Ovary (tissue), 9 donors: ENCODE results near the gene HYAL3. TPM values are rescaled to one million over a fixed set of nuclear protein-coding genes. Genes with fewer than 3 reads are reported as not detected.
A peak's percentile ranks its signal among the peaks of the same experiment; 100 is the strongest.

Source experiments
- DNase-seq, 5 donors: peaks; one replicate each; pipeline ENCODE4 v3.0.0-alpha.2; 2019 to 2020
- H3K27ac ChIP-seq, 2 donors: fragments of 200-600 bp; one replicate each; pipeline versions ENCODE4 v1.5.1 to v1.8.0; 2019 to 2022
- H3K27me3 ChIP-seq: fragments of 200-600 bp; one replicate; pipeline ENCODE4 v1.8.0; 2022
- H3K36me3 ChIP-seq: fragments of 200-600 bp; sonication (generic); one replicate; pipeline ENCODE4 v1.5.1; 2019
- H3K4me1 ChIP-seq: one replicate; pipeline ENCODE4 v1.8.1; 2013; ENCODE audit warnings: mild to moderate bottlenecking, moderate library complexity; ENCODE audit not compliant: insufficient read depth
- H3K4me3 ChIP-seq: fragments of 200-600 bp; sonication (generic); one replicate; pipeline ENCODE4 v1.5.1; 2017
- H3K9me3 ChIP-seq, 2 donors: fragments of 200-600 bp in 1 of 2; sonication (generic) in 1 of 2; one replicate each; pipeline versions ENCODE4 v1.5.1 to v1.8.1; 2013 to 2019; ENCODE audit warnings: mild to moderate bottlenecking in 1 of 2, moderate library complexity in 1 of 2
- CTCF ChIP-seq, 3 donors: fragments of 450-650 bp in 2 of 3; fragments of 200-600 bp in 1 of 3; IDR thresholded peaks; one replicate each; pipeline versions ENCODE4 v1.5.1 to v1.8.0; 2016 to 2022; ENCODE audit warnings: antibody characterized with exemption in 3 of 3, mild to moderate bottlenecking in 1 of 3
- EP300 ChIP-seq: sonication (generic); formaldehyde crosslinking; IDR thresholded peaks from one replicate; pipeline ENCODE4 v1.6.1; 2017; ENCODE audit warnings: antibody characterized with exemption
- POLR2A ChIP-seq: fragments of 450-650 bp; IDR thresholded peaks from one replicate; pipeline ENCODE4 v1.6.1; 2017; ENCODE audit warnings: antibody characterized with exemption, mild to moderate bottlenecking, moderate library complexity
- WGBS, 3 donors: extraction: QIAGEN DNeasy Blood & Tissue Kit in 1 of 3; methylation state at CpG; one replicate each; pipeline versions ENCODE4 v1.1.5 to v1.1.7; 2013 to 2017; 5-methylcytosine and 5-hydroxymethylcytosine counted together
- intact Hi-C, 4 donors: fragments of 100-400 bp; cut with DNase I; formaldehyde crosslinking; loops; one replicate each; pipeline versions ENCODE4 v1.11.0 to v1.15.1; 2022 to 2023
- polyA plus RNA-seq, 2 donors: library from polyadenylated mRNA; stranded (reverse); fragments of 200-250 nt in 1 of 2; fragments of 350-450 nt in 1 of 2; fragmentation: Illumina TruSeq in 1 of 2; extraction: RNeasy Lipid Tissue Mini Kit (QIAGEN cat#74804) in 1 of 2; gene quantifications; one replicate each; pipeline ENCODE4 v1.2.3, GENCODE V29; 2013 to 2014
- total RNA-seq, 7 donors: library from RNA; depleted of rRNA in 2 of 7; stranded (reverse); fragments of >200 nt in 2 of 7; fragmentation: NEBNext Ultra II Directional in 3 of 7; extraction: Animal tissue kit (Norgen Biotek cat#: 25700) in 3 of 7; gene quantifications; one replicate each; pipeline versions ENCODE4 v1.1.0 to v1.2.4, GENCODE V29; 2016 to 2023
- donor health status: DM: no; HTN: no; CAD: no; lungs with moderate emphysema.
- donor health status: DM: no; HTN: no; CAD: no.
- donor health status: Bipolar disorder and iron deficiency.
- donor health status: DM: yes; HTN: yes; CAD: no.
- donor health status: DM: no; HTN: no; CAD: no.
- donor health status: DM: yes; HTN: yes; CAD: no.

HYAL3 gene
- total and polyA plus RNA-seq, 9 donors = 0.58 to 4.3 (median 1.9) TPM

GRCh38 chr3:50302095-50303012 lies 3.1 kb upstream of the HYAL3 start:
- H3K9me3 ChIP-seq = no peaks in the 10 kb centered on the region
- TF ChIP-seq POLR2A (no peak), CTCF (IDR thresholded peaks at IDR 0.05) (no peak), EP300 (no peak)
- H3K4me1 ChIP-seq = peaks cover 13% of the 10 kb centered on the region
- H3K27ac ChIP-seq = peak overlapping the region; percentile 45 to 60
- no peaks in the 10 kb centered on the region for H3K36me3 ChIP-seq
- WGBS, 3 donors = 85 to 88% (median 87%) methylated on average over 32 of the region's 32 CpGs
- no peaks in the 10 kb centered on the region for H3K27me3 ChIP-seq
- DNase-seq = peak in 2 of 5 donors; percentile 47 to 49
- no peak overlapping the region for H3K4me3 ChIP-seq
- intact Hi-C loops = loop anchor here in 1 of 4 donors (2.0 kb wide), 1 partner anchor 18 kb away; no protein-coding TSS in a partner anchor

GRCh38 chr3:50300681-50301254 lies 1.6 kb upstream of the HYAL3 start:
- intact Hi-C loops = no loop called here
- H3K27ac ChIP-seq = peak overlapping the region; percentile 9 to 68
- no peak overlapping the region for H3K4me3 ChIP-seq
- no peak for TF ChIP-seq EP300
- TF ChIP-seq CTCF (IDR thresholded peaks at IDR 0.05) = no peak
- no peak for TF ChIP-seq POLR2A
- no peaks in the 10 kb centered on the region for H3K36me3 ChIP-seq
- H3K9me3 ChIP-seq = no peaks in the 10 kb centered on the region
- DNase-seq = no peak
- H3K4me1 ChIP-seq = peaks cover 13% of the 10 kb centered on the region
- WGBS, 3 donors = 89 to 94% (median 89%) methylated on average over 6 of the region's 6 CpGs
- no peaks in the 10 kb centered on the region for H3K27me3 ChIP-seq

- peak in 2 of 5 donors; percentile 56 to 62 for DNase-seq
- Histone ChIP-seq H3K4me3 (peak overlapping the region; percentile 37), H3K4me1 (peaks cover 13% of the 10 kb centered on the region), H3K27ac (peak overlapping the region; percentile 9 to 68), H3K9me3 (no peaks in the 10 kb centered on the region), H3K36me3 (no peaks in the 10 kb centered on the region), H3K27me3 (no peaks in the 10 kb centered on the region)
- no peak for TF ChIP-seq EP300
- no peak for TF ChIP-seq CTCF (IDR thresholded peaks at IDR 0.05)
- no peak for TF ChIP-seq POLR2A
- intact Hi-C loops = no loop called here
- WGBS, 3 donors = 49 to 53% (median 52%) methylated on average over 12 of the region's 12 CpGs
These were observed 900 bp upstream of the HYAL3 start for GRCh38 chr3:50299929-50300680.

- no peak for DNase-seq
- no peaks in the 10 kb centered on the region for H3K27me3 ChIP-seq
- H3K4me3 ChIP-seq = peak overlapping the region; percentile 37
- WGBS, 3 donors = 0 to 2% (median 1%) methylated on average over 12 of the region's 12 CpGs
- no peaks in the 10 kb centered on the region for H3K36me3 ChIP-seq
- peak overlapping the region; percentile 9 to 68 for H3K27ac ChIP-seq
- TF ChIP-seq CTCF (IDR thresholded peaks at IDR 0.05) = no peak
- peak; percentile 19 for TF ChIP-seq POLR2A
- TF ChIP-seq EP300 = no peak
- peaks cover 13% of the 10 kb centered on the region for H3K4me1 ChIP-seq
- H3K9me3 ChIP-seq = no peaks in the 10 kb centered on the region
- intact Hi-C loops = no loop called here
These were observed 378 bp upstream of the HYAL3 start for GRCh38 chr3:50299638-50299928.
